Upper lobe of left lung (tissue), 4 donors: ENCODE results near the gene TMEM134.

Experiments used
- CTCF ChIP-seq, 6 experiments: fragments of 450-650 bp in 4 of 6; fragments of 200-600 bp in 2 of 6; sonication (generic) in 2 of 6; IDR thresholded peaks; one replicate each; pipeline ENCODE4 v1.5.1; 2016 to 2019; ENCODE audit warnings: antibody characterized with exemption in 6 of 6
- EP300 ChIP-seq, 4 donors: sonication (generic); formaldehyde crosslinking; IDR thresholded peaks; one replicate each; pipeline ENCODE4 v1.5.1; 2017; ENCODE audit warnings: antibody characterized with exemption in 4 of 4, control low read depth in 2 of 4
- POLR2A ChIP-seq, 4 donors: fragments of 450-650 bp; IDR thresholded peaks; one replicate each; pipeline ENCODE4 v1.5.1; 2016 to 2017; ENCODE audit warnings: antibody characterized with exemption in 4 of 4, mild to moderate bottlenecking in 2 of 4
- POLR2AphosphoS5 ChIP-seq, 2 donors: sonication (generic); formaldehyde crosslinking; IDR thresholded peaks; one replicate each; pipeline ENCODE4 v1.5.1; 2017; ENCODE audit warnings: antibody characterized with exemption in 2 of 2

- TF ChIP-seq EP300 (IDR thresholded peaks at IDR 0.05) (no peak), CTCF (IDR thresholded peaks at IDR 0.05) (no peak), POLR2A (IDR thresholded peaks at IDR 0.05) (no peak), POLR2AphosphoS5 (IDR thresholded peaks at IDR 0.05) (no peak)
Measured at GRCh38 chr11:67413266-67413849, 55.7 kb downstream of the TMEM134 start.
